OCI-LY1 (cell line): Measurements from ENCODE around the gene SAMD8.

Experiments
- H2AFZ ChIP-seq: fragments of 200-600 bp; sonication (generic), shearing (Covaris generic); 2 replicates; pipeline ENCODE4 v1.6.0; 2014; ENCODE audit warnings: antibody characterized with exemption, mild to moderate bottlenecking, low read length
- H3F3A ChIP-seq: fragments of 200-600 bp; sonication (generic), shearing (Covaris generic); 2 replicates; pipeline ENCODE4 v1.6.0; 2014; ENCODE audit warnings: mild to moderate bottlenecking, antibody characterized with exemption, low read length, moderate library complexity; ENCODE audit not compliant: insufficient read depth
- H3K27ac ChIP-seq: fragments of 200-600 bp; sonication (generic); 2 replicates; pipeline ENCODE4 v1.5.1; 2014; ENCODE audit warnings: low read length, mixed run types, mild to moderate bottlenecking, low read depth; ENCODE audit not compliant: poor library complexity, severe bottlenecking
- H3K27me3 ChIP-seq: fragments of 200-600 bp; sonication (generic); 2 replicates; pipeline ENCODE4 v1.6.0; 2014; ENCODE audit warnings: antibody characterized with exemption, mild to moderate bottlenecking, low read length, moderate library complexity; ENCODE audit not compliant: insufficient read depth
- H3K36me3 ChIP-seq: fragments of 200-600 bp; sonication (generic); 2 replicates; pipeline ENCODE4 v1.6.1; 2014; ENCODE audit warnings: mild to moderate bottlenecking, antibody characterized with exemption, low read length, moderate library complexity, mixed read lengths; ENCODE audit not compliant: insufficient read depth
- H3K4me1 ChIP-seq: fragments of 200-600 bp; sonication (generic); 2 replicates; pipeline ENCODE4 v1.5.1; 2014; ENCODE audit warnings: mild to moderate bottlenecking, low read length, moderate library complexity; ENCODE audit not compliant: insufficient read depth, severe bottlenecking
- H3K4me2 ChIP-seq: fragments of 200-600 bp; sonication (generic), shearing (Covaris generic); 2 replicates; pipeline ENCODE4 v1.6.1; 2014; ENCODE audit warnings: low read length
- H3K4me3 ChIP-seq: fragments of 200-600 bp; sonication (generic); 2 replicates; pipeline ENCODE4 v1.5.1; 2014; ENCODE audit warnings: low read length, low read depth, mild to moderate bottlenecking, mixed read lengths; ENCODE audit not compliant: poor library complexity, severe bottlenecking
- H3K79me2 ChIP-seq: fragments of 200-600 bp; shearing (Covaris generic); 2 replicates; pipeline ENCODE4 v1.6.1; 2016; ENCODE audit warnings: mixed run types, low read length, mixed read lengths; ENCODE audit not compliant: insufficient read depth
- H3K9ac ChIP-seq: fragments of 200-600 bp; sonication (generic), shearing (Covaris generic); 2 replicates; pipeline ENCODE4 v1.6.1; 2014; ENCODE audit warnings: mild to moderate bottlenecking, low read length, mixed read lengths
- H3K9me2 ChIP-seq: fragments of 200-600 bp; sonication (generic), shearing (Covaris generic); 2 replicates; pipeline ENCODE4 v1.6.1; 2014; ENCODE audit warnings: low read depth, mild to moderate bottlenecking, low read length, mixed read lengths
- H3K9me3 ChIP-seq: fragments of 200-600 bp; shearing (Covaris generic); 2 replicates; pipeline ENCODE4 v1.6.1; 2014; ENCODE audit warnings: low read length, mixed read lengths
- H4K20me1 ChIP-seq: fragments of 200-600 bp; sonication (generic), shearing (Covaris generic); 2 replicates; pipeline ENCODE4 v1.6.0; 2016; ENCODE audit warnings: mild to moderate bottlenecking, low read length; ENCODE audit not compliant: insufficient read depth
- EZH2 ChIP-seq: fragments of 200-600 bp; sonication (generic), shearing (Covaris generic); IDR thresholded peaks from 2 replicates; pipeline ENCODE4 v1.8.0; 2017; ENCODE audit warnings: borderline replicate concordance, mixed run types, mild to moderate bottlenecking, antibody characterized with exemption, low read length, moderate library complexity, mixed read lengths
- TF ChIP-seq, protein P1 (sequence below): fragments of 200-600 bp; sonication (generic), shearing (Covaris generic); IDR thresholded peaks from 2 replicates; pipeline ENCODE4 v1.5.1; 2017; ENCODE audit warnings: mild to moderate bottlenecking, antibody characterized with exemption, low read length, moderate library complexity, mixed read lengths

The SAMD8 gene

GRCh38 chr10:75108684-75109458 lies 2.6 kb upstream of the SAMD8 start:
- Histone ChIP-seq H3K9ac (no peak overlapping the region), H3K4me2 (no peak overlapping the region), H3F3A (peaks cover 5% of the 10 kb centered on the region; the same call in 1 of the 2 replicates), H3K4me3 (no peak overlapping the region), H3K79me2 (peaks cover 17% of the 10 kb centered on the region), H3K27ac (no peak overlapping the region), H3K9me3 (no peaks in the 10 kb centered on the region), H2AFZ (no peak overlapping the region), H3K27me3 (no peaks in the 10 kb centered on the region), H3K4me1 (peaks cover 29% of the 10 kb centered on the region), H4K20me1 (no peaks in the 10 kb centered on the region), H3K36me3 (0 out of 2 replicates have a peak, but pooled peaks cover 7% of the 10 kb centered on the region), H3K9me2 (no peaks in the 10 kb centered on the region)
- TF ChIP-seq, protein P1, sequence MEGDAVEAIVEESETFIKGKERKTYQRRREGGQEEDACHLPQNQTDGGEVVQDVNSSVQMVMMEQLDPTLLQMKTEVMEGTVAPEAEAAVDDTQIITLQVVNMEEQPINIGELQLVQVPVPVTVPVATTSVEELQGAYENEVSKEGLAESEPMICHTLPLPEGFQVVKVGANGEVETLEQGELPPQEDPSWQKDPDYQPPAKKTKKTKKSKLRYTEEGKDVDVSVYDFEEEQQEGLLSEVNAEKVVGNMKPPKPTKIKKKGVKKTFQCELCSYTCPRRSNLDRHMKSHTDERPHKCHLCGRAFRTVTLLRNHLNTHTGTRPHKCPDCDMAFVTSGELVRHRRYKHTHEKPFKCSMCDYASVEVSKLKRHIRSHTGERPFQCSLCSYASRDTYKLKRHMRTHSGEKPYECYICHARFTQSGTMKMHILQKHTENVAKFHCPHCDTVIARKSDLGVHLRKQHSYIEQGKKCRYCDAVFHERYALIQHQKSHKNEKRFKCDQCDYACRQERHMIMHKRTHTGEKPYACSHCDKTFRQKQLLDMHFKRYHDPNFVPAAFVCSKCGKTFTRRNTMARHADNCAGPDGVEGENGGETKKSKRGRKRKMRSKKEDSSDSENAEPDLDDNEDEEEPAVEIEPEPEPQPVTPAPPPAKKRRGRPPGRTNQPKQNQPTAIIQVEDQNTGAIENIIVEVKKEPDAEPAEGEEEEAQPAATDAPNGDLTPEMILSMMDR, result peak; percentile 60; the same call in 1 of the 2 replicates
- no peak for TF ChIP-seq EZH2

GRCh38 chr10:75109459-75109778 lies 2.0 kb upstream of the SAMD8 start:
- peaks cover 5% of the 10 kb centered on the region; the same call in 1 of the 2 replicates for H3F3A ChIP-seq
- no peaks in the 10 kb centered on the region for H3K27me3 ChIP-seq
- no peak overlapping the region for H2AFZ ChIP-seq
- no peaks in the 10 kb centered on the region for H3K9me2 ChIP-seq
- H3K4me3 ChIP-seq, result no peak overlapping the region
- no peaks in the 10 kb centered on the region for H3K9me3 ChIP-seq
- H3K9ac ChIP-seq, result no peak overlapping the region
- TF ChIP-seq, protein P1, result no peak
- no peak for TF ChIP-seq EZH2
- no peaks in the 10 kb centered on the region for H4K20me1 ChIP-seq
- H3K79me2 ChIP-seq, result peaks cover 22% of the 10 kb centered on the region
- H3K4me1 ChIP-seq, result peaks cover 35% of the 10 kb centered on the region
- H3K4me2 ChIP-seq, result no peak overlapping the region
- no peak overlapping the region for H3K27ac ChIP-seq
- H3K36me3 ChIP-seq, result 0 out of 2 replicates have a peak, but pooled peaks cover 7% of the 10 kb centered on the region

DNA sequence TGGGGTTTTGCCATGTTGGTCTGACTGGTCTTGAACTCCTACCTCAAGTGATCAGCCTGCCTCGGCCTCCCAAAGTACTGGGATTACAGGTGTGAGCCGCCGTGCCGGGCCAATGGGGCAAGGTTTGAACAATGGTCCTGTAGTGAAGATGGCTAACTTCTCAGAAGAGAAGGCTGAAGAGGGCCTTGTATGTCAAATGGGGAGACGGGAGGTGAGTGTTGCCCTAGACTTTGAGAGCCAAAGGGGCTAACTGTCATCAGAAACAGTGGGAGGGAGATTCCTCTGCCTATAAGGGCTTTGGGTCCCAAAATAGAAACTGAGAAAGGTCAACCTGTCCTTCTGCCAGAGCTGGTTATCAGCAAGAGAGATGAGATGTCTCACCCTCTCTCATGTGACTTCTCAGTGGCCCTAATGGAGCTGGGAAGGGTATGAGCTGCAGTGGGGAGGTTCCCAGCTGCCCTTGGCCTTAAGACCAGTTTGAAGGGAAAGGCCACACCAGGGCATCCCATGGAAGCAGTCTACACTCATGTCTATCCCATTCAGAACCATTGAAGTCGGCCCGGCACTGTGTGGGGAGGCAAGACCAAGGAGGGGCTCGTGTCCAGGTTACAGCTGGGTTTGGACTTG lies 1.3 kb upstream of the SAMD8 start:
- Histone ChIP-seq H3K4me2 (peak overlapping the region; percentile 68), H3K36me3 (peaks cover 9% of the 10 kb centered on the region; the same call in 1 of the 2 replicates), H3K27ac (peak overlapping the region; percentile 90), H3K9me2 (no peaks in the 10 kb centered on the region), H2AFZ (no peak overlapping the region), H3K9ac (no peak overlapping the region), H4K20me1 (no peaks in the 10 kb centered on the region), H3F3A (peaks cover 5% of the 10 kb centered on the region; the same call in 1 of the 2 replicates), H3K4me1 (peaks cover 41% of the 10 kb centered on the region), H3K27me3 (no peaks in the 10 kb centered on the region), H3K79me2 (peaks cover 29% of the 10 kb centered on the region), H3K9me3 (no peaks in the 10 kb centered on the region), H3K4me3 (peak overlapping the region; percentile 94)
- no peak for TF ChIP-seq EZH2
- TF ChIP-seq, protein P1, result no peak
